GM19099 (cell line): Measurements from ENCODE around the gene LAMC3.

ENCODE experiments used
- POLR2A ChIP-seq: IDR thresholded peaks from 3 replicates; pipeline ENCODE4 v1.6.1; 2011; ENCODE audit warnings: low read depth; ENCODE audit not compliant: insufficient read length; ENCODE audit errors: extremely low read depth

The LAMC3 gene

GRCh38 chr9:130994135-130995085 lies 14.6 kb upstream of the LAMC3 start:
- TF ChIP-seq POLR2A = no peak

- no peak for TF ChIP-seq POLR2A
These were observed 13.6 kb upstream of the LAMC3 start for GRCh38 chr9:130995086-130996011.

- TF ChIP-seq POLR2A = no peak
These were observed 12.8 kb upstream of the LAMC3 start for GRCh38 chr9:130996205-130996604.

- no peak for TF ChIP-seq POLR2A
These were observed 12.1 kb upstream of the LAMC3 start for GRCh38 chr9:130996676-130997394.

- TF ChIP-seq POLR2A = no peak
These were observed 11.6 kb upstream of the LAMC3 start for GRCh38 chr9:130997395-130997684.

- TF ChIP-seq POLR2A = no peak
These were observed 10.9 kb upstream of the LAMC3 start for GRCh38 chr9:130997925-130998596.

- TF ChIP-seq POLR2A = no peak
These were observed 10.3 kb upstream of the LAMC3 start for GRCh38 chr9:130998597-130999244.

- no peak for TF ChIP-seq POLR2A
These were observed 9.7 kb upstream of the LAMC3 start for GRCh38 chr9:130999245-130999623.

GRCh38 chr9:131001021-131001420 lies 8.0 kb upstream of the LAMC3 start:
- no peak for TF ChIP-seq POLR2A

- no peak for TF ChIP-seq POLR2A
These were observed 7.0 kb upstream of the LAMC3 start for GRCh38 chr9:131001990-131002389.

- no peak for TF ChIP-seq POLR2A
These were observed 2.4 kb upstream of the LAMC3 start for GRCh38 chr9:131006601-131007000.

GRCh38 chr9:131008086-131008485 lies 888 bp upstream of the LAMC3 start:
- no peak for TF ChIP-seq POLR2A

GRCh38 chr9:131008563-131008908 lies 438 bp upstream of the LAMC3 start:
- no peak for TF ChIP-seq POLR2A
